ENCODE measurements around the gene ABCC9.

ABCC9 gene

DNA sequence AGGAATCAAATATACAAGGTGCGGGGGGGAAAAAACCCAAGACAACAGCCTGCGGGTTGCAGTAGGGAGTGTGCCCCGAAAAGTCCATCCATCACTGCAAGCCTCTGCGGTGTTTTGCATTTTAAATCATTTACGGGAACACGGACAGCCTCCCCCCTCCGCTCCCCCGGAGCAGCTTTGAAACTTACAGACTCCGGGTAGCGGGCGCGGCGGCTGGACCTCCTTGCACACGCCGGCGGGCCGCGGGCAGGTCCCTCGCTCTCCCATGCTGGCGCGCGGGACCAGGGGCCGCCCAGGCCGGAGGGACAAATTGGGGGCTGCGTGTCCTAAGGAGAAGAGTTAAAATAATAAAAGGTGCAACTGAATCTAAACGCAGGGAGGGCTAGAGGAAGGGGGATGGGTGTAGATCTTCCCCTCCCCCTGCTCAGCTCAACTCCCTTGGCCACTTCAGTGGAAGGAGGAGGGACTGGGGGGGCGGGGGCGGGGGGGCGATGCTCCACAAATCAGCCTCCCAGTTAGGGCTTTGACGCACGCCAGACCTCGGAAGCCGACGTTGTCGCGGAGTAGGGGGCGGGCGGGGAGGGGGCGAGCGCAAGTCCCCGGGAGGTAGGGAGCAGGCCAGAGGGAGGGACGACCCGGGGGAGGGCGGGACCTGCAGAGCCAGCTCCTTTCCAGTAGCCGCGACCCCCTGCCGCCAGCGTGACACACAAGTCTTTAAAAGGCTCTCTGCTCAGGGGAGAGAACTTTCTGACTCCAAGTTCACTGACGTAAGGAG lies 166.7 kb downstream of the ABCC9 start, which contains the start of gene KCNJ8:
Gene KCNJ8, minus strand, starts transcription at position 349 of the 775 bp plus-strand sequence. CDS start 1,090 bp downstream, outside the sequence.
- Histone ChIP-seq H3K9me3 (ENCODE audit: control insufficient read depth, insufficient read depth, low read length) (no peaks in the 10 kb centered on the region), H3K9ac (ENCODE audit: low read depth, low read length) (peak within 1 kb of the TSS; percentile 60; the same call in 1 of the 2 replicates), H3K36me3 (ENCODE audit: insufficient read depth, low read length) (no peaks in the 10 kb centered on the region), H3K4me1 (ENCODE audit: insufficient read depth, low read length) (no peaks in the 10 kb centered on the region)

DNA sequence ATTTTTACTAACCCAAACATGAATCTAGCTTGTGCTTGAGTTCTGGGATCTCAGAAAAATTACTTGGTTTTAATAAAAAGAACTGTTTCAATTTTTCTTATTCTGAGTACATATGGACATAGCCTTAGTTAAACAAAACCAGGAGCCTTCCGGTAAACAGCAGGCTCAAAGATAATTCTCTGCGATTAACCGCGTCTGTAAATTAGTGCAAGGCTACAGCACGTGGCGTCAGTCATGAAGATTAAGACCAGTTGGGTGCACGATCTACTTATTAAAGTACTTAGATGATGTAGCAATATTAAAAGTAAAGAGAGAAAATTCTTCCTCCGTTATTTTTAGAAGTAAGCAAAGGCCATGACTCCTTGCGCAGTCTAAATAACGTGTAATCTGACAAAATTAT lies 167.4 kb downstream of the ABCC9 start:
- Histone ChIP-seq H3K36me3 (ENCODE audit: insufficient read depth, low read length) (no peaks in the 10 kb centered on the region), H3K9me3 (ENCODE audit: control insufficient read depth, insufficient read depth, low read length) (no peaks in the 10 kb centered on the region), H3K9ac (ENCODE audit: low read depth, low read length) (peak overlapping the region; percentile 60; the same call in 1 of the 2 replicates), H3K4me1 (ENCODE audit: insufficient read depth, low read length) (no peaks in the 10 kb centered on the region)

DNA sequence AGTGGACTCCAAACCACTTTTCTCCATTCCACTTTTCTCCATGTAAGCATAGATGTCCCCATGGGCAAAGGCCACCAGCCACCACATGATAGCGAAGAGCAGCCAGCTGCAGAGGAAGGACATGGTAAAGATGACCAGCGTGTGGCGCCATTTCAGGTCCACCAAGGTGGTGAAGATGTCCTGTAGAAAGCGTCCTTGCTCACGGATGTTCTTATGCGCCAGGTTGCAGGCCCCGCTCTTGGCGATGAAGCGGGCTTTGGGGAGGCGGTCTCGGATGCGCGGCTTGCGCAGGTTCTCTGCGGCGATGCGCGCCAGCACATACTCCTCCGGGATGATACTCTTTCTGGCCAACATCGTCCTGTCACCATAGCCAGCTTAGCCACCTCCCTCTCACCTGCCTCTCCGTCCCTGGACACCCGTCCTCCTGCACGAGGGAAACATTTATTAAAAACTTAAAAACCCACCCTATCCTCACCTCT lies 167.9 kb downstream of the ABCC9 start:
- no peaks in the 10 kb centered on the region for H3K36me3 ChIP-seq (ENCODE audit: insufficient read depth, low read length)
- H3K9me3 ChIP-seq (ENCODE audit: control insufficient read depth, insufficient read depth, low read length): no peaks in the 10 kb centered on the region
- peak overlapping the region; percentile 60; the same call in 1 of the 2 replicates for H3K9ac ChIP-seq (ENCODE audit: low read depth, low read length)
- no peaks in the 10 kb centered on the region for H3K4me1 ChIP-seq (ENCODE audit: insufficient read depth, low read length)

DNA sequence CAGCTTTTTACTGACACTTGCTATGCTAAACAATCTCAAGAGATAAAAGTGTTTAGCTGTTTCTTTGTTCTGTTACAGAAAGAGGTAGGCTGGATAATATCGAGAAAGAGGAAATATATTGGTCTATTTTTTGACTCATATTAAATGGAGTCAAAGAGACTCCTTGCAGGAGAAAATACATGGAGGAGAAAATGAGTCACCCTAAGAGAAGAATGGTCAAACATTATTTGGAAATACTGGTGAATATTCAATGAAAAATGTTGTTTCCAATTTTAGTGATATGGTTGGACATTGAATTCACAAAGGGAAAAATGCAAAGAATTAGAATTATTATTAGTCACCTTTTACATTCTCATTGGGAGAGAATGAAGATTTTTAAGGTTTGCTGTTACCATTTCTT lies 169.9 kb downstream of the ABCC9 start:
- H3K9ac ChIP-seq (ENCODE audit: low read depth, low read length): no peak overlapping the region
- H3K9me3 ChIP-seq (ENCODE audit: control insufficient read depth, insufficient read depth, low read length): no peaks in the 10 kb centered on the region
- no peaks in the 10 kb centered on the region for H3K4me1 ChIP-seq (ENCODE audit: insufficient read depth, low read length)
- H3K36me3 ChIP-seq (ENCODE audit: insufficient read depth, low read length): no peaks in the 10 kb centered on the region

DNA sequence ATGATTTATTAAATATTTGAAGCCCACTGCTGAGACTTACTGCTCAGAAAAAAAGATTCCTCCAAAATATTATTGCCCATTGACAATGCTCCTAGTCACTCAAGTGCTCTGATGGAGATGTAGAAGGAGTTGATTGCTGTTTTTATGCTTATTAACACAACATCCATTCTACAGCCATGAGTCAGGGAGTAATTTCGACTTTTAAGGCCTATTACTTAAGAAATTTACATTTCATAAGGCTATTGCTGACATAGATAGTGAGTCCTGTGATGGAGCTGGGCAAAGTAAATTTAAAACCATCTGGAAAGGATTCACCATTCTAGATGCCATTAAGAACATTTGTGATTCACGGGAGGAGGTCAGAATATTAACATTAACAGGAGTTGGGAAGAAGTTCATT lies 171.9 kb downstream of the ABCC9 start:
- H3K36me3 ChIP-seq (ENCODE audit: insufficient read depth, low read length): no peaks in the 10 kb centered on the region
- H3K4me1 ChIP-seq (ENCODE audit: insufficient read depth, low read length): no peaks in the 10 kb centered on the region
- H3K9me3 ChIP-seq (ENCODE audit: control insufficient read depth, insufficient read depth, low read length): no peaks in the 10 kb centered on the region
- no peak overlapping the region for H3K9ac ChIP-seq (ENCODE audit: low read depth, low read length)

DNA sequence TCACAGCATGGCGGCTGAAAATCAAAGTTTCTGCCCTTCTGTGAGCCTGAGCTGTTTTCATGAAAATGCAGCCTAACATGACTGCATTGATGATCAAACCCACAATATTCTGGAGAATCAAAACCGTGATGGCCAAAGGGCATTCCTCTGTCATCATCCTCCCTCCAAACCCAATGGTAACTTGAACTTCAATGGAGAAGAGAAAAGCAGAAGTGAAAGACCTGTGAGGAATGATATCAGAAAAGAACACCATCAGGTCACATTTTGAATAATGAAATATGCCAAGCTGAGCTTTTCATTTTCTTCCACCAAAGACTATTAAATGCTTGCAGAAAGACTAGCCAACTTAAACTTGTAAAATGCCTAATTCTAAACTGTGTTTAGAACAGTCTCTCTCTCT lies 174.8 kb downstream of the ABCC9 start:
- no peak overlapping the region for H3K9ac ChIP-seq (ENCODE audit: low read depth, low read length)
- no peaks in the 10 kb centered on the region for H3K36me3 ChIP-seq (ENCODE audit: insufficient read depth, low read length)
- no peaks in the 10 kb centered on the region for H3K9me3 ChIP-seq (ENCODE audit: control insufficient read depth, insufficient read depth, low read length)
- H3K4me1 ChIP-seq (ENCODE audit: insufficient read depth, low read length): no peaks in the 10 kb centered on the region

DNA sequence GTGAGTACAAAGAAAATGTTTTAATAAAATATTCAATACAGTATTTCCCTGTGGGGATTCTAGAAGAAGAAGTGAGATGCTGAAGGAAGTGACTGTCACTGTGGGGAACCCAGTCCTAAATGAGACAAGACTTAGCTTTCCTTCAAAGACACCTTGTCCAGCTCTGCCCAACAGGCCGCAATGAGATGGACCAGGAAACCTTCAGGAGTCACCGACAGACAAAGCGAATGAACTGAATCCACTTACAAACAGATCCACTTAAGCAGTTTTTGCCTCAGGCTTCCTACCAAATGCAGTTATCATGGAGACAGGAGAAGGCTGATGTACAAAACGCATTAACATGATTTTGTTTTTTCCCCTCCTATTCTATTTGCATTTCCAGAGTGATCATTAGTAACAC lies 176.3 kb downstream of the ABCC9 start:
- Histone ChIP-seq H3K36me3 (ENCODE audit: insufficient read depth, low read length) (no peaks in the 10 kb centered on the region), H3K4me1 (ENCODE audit: insufficient read depth, low read length) (no peaks in the 10 kb centered on the region), H3K9ac (ENCODE audit: low read depth, low read length) (no peak overlapping the region), H3K9me3 (ENCODE audit: control insufficient read depth, insufficient read depth, low read length) (no peaks in the 10 kb centered on the region)

DNA sequence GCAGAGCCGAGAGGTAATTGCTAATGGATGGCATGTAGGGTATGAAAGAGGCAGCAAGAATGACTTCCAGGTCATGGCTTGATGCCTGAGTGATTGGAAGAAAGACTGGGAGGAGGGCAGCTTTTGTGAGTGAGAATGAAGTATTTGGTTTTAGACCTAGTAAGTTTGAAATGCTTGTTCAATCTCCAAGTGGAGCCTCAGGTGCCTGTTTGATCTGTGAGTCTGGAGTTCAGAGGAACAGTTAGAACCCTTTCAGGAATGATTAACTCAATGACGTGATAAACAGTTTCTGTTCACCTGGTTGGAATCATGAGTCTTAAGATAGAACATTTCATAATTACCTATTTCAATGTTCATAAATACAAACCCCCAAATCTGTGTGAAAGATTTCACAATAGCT lies 177.2 kb downstream of the ABCC9 start:
- Histone ChIP-seq H3K9ac (ENCODE audit: low read depth, low read length) (no peak overlapping the region), H3K9me3 (ENCODE audit: control insufficient read depth, insufficient read depth, low read length) (no peaks in the 10 kb centered on the region), H3K36me3 (ENCODE audit: insufficient read depth, low read length) (no peaks in the 10 kb centered on the region), H3K4me1 (ENCODE audit: insufficient read depth, low read length) (no peaks in the 10 kb centered on the region)

DNA sequence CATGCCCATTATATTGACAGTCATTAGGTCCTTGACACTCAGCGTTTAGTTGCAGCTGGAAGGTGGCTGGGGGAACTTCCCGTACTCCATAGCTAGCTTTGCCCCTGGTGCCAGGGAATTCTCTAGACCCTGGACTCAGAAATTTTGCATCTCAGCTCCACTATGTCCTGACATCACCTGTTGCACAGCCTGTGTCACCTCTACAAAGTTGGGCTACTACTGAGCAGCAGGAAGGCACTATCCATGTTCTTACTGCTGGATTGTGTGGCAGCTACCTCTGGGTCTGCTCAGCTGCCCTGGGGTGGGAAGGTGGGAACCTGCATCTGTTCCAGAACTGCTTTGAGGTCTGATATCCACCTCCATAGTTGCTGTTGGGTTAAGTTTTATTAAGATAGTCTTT lies 177.7 kb downstream of the ABCC9 start:
- H3K9me3 ChIP-seq (ENCODE audit: control insufficient read depth, insufficient read depth, low read length): no peaks in the 10 kb centered on the region
- H3K9ac ChIP-seq (ENCODE audit: low read depth, low read length): no peak overlapping the region
- H3K36me3 ChIP-seq (ENCODE audit: insufficient read depth, low read length): no peaks in the 10 kb centered on the region
- no peaks in the 10 kb centered on the region for H3K4me1 ChIP-seq (ENCODE audit: insufficient read depth, low read length)

DNA sequence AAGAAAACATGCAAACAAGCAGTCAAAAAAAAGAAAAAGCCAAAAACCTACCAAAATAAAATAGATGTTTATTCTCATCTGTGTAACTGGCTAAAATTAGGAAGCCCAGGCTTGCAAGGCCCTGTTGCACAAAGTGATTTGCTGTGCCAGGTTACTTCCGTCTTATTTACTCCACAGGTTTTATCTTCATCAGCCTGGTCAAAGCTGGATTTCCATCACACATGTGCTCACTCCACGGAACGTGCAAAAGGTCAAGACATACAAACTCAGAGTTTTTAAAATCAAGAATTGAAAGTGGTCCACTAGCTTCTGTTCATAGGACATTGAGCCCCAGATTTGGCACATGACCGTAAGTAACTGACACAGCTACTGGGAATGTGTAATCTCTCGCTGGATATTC lies 181.5 kb downstream of the ABCC9 start:
- no peaks in the 10 kb centered on the region for H3K36me3 ChIP-seq (ENCODE audit: insufficient read depth, low read length)
- no peaks in the 10 kb centered on the region for H3K9me3 ChIP-seq (ENCODE audit: control insufficient read depth, insufficient read depth, low read length)
- H3K9ac ChIP-seq (ENCODE audit: low read depth, low read length): no peak overlapping the region
- H3K4me1 ChIP-seq (ENCODE audit: insufficient read depth, low read length): no peaks in the 10 kb centered on the region

DNA sequence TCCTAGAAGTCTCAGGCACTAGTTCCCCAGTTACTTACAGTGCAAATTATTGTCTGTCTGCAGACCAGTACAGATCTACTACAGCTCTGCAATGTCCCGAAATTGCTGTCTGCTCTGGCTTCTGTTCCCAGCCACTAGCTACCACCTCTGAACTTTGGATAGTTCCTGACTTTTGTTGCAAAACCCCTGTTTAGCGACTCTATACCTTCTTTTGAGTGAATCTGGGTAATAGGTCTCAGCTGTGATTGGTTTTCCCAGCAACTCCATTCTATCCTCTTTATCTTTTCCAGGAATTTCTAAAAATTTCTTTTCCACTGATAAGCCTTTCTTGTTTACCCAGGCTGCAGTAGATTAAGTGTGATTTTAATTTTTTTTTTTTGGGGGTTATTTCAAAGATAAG lies 183.5 kb downstream of the ABCC9 start:
- Histone ChIP-seq H3K9me3 (ENCODE audit: control insufficient read depth, insufficient read depth, low read length) (no peaks in the 10 kb centered on the region), H3K36me3 (ENCODE audit: insufficient read depth, low read length) (no peaks in the 10 kb centered on the region), H3K9ac (ENCODE audit: low read depth, low read length) (no peak overlapping the region), H3K4me1 (ENCODE audit: insufficient read depth, low read length) (no peaks in the 10 kb centered on the region)

DNA sequence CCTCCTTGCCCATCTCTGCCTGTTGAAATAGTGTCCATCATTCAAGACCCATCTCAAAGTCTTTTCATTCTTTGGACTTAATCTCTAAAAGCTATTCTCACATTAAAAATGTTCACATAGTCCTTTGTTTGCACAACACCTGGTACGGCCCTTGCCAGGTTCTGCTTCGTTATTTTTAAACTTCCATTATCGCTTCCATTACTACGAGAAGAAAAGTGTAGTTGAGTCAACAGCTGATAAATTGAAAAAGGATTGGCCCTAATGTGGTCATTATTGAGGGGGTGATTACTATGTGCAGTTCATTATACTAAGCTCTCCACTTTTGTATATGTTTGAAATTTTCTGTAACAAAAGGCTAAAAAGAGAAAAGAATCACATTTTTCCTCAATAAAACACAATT lies 184.5 kb downstream of the ABCC9 start:
- no peaks in the 10 kb centered on the region for H3K36me3 ChIP-seq (ENCODE audit: insufficient read depth, low read length)
- H3K4me1 ChIP-seq (ENCODE audit: insufficient read depth, low read length): no peaks in the 10 kb centered on the region
- H3K9me3 ChIP-seq (ENCODE audit: control insufficient read depth, insufficient read depth, low read length): no peaks in the 10 kb centered on the region
- H3K9ac ChIP-seq (ENCODE audit: low read depth, low read length): no peak overlapping the region

DNA sequence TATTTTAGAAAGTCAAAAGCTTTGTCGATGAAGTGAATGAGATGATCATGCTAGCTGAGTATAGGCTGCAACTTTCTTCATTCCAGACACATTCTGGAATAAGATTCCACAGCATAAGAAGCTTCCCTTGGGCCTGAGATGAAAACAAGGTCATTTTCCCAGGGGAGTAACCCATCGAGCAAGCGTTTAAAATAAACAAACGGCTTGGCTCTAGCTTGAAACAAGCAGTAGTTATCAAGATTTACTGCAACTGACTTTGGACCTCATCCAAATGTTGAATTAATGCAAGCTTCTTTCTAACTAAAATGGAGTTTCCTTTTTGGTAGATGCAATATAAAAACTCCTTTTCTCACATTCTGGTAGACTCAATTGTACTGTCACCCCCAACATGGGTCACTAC lies 189.7 kb downstream of the ABCC9 start:
- no peaks in the 10 kb centered on the region for H3K9me3 ChIP-seq (ENCODE audit: control insufficient read depth, insufficient read depth, low read length)
- no peaks in the 10 kb centered on the region for H3K4me1 ChIP-seq (ENCODE audit: insufficient read depth, low read length)
- H3K9ac ChIP-seq (ENCODE audit: low read depth, low read length): no peak overlapping the region
- no peaks in the 10 kb centered on the region for H3K36me3 ChIP-seq (ENCODE audit: insufficient read depth, low read length)

Measured in ES-I3 (cell line).